ENCODE measurements around the gene MEMO1. TPM values are rescaled to one million over a fixed set of nuclear protein-coding genes. Genes with fewer than 3 reads are reported as not detected.
"Not testable (repeated sequence)": the region's sequence is repeated elsewhere in the genome, so short reads cannot be mapped to it uniquely, and the experiment has no call there.

MEMO1 gene
- total RNA-seq, 2 experiments from 2014 or later: 43.5 to 43.8 TPM

DNA sequence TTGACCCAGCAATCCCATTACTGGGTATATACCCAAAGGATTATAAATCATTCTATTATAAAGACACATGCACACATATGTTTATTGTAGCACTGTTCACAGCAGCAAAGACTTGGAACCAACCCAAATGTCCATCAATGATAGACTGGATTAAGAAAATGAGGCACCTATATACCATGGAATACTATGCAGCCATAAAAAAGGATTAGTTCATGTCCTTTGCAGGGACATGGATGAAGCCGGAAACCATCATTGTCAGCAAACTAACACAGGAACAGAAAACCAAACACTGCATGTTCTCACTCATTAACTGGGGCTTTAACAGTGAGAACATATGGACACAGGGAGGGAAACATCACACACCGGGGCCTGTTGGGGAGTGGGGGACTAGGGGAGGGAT lies 110.7 kb downstream of the MEMO1 start:
- Mint-ChIP-seq H3K36me3 (peaks cover 61% of the 10 kb centered on the region), H3K9me3 (peaks cover 29% of the 10 kb centered on the region)
- ATAC-seq (ENCODE audit: low read depth); DNase-seq; H3K4me1 Mint-ChIP-seq; H3K27ac Mint-ChIP-seq; H3K4me3 Mint-ChIP-seq; POLR2A ChIA-PET; H3K27me3 Mint-ChIP-seq: not testable (repeated sequence)

- H3K27me3 Mint-ChIP-seq; ATAC-seq (ENCODE audit: low read depth); DNase-seq; POLR2A ChIA-PET; H3K4me3 Mint-ChIP-seq; H3K27ac Mint-ChIP-seq; H3K4me1 Mint-ChIP-seq: not testable (repeated sequence)
- peaks cover 58% of the 10 kb centered on the region for H3K36me3 Mint-ChIP-seq
- H3K9me3 Mint-ChIP-seq: peaks cover 29% of the 10 kb centered on the region
These were observed 112.5 kb downstream of the MEMO1 start for GRCh38 chr2:31898346-31898745.

DNA sequence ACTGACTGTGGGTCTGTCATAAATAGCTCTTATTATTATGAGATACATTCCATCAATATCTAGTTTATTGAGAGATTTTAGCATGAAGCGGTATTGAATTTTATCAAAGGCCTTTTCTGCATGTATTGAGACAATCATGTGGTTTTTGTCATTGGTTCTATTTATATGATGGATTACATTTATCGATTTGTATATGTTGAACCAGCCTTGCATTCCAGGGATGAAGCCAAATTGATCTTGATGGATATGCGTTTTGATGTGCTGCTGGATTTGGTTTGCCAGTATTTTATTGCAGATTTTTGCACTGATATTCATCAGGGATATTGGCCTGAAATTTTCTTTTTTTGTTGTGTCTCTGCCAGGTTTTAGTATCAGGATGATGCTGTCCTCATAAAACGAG lies 113.5 kb downstream of the MEMO1 start:
- H3K36me3 Mint-ChIP-seq: peaks cover 55% of the 10 kb centered on the region

GRCh38 chr2:31896293-31896692 lies 114.5 kb downstream of the MEMO1 start:
- Mint-ChIP-seq H3K27me3 (no peaks in the 10 kb centered on the region), H3K36me3 (peaks cover 48% of the 10 kb centered on the region), H3K27ac (no peak overlapping the region), H3K4me1 (peaks cover 4% of the 10 kb centered on the region), H3K9me3 (peaks cover 29% of the 10 kb centered on the region), H3K4me3 (no peak overlapping the region)
- DNase-seq (no peak), ATAC-seq (ENCODE audit: low read depth) (no peak)
- POLR2A ChIA-PET: no interaction called here

More for the DNA sequence above, 113.5 kb downstream of the MEMO1 start:
- H3K27ac Mint-ChIP-seq; DNase-seq; POLR2A ChIA-PET; H3K4me1 Mint-ChIP-seq; H3K4me3 Mint-ChIP-seq; H3K27me3 Mint-ChIP-seq; ATAC-seq (ENCODE audit: low read depth): not testable (repeated sequence)
- peaks cover 29% of the 10 kb centered on the region for H3K9me3 Mint-ChIP-seq

DNA sequence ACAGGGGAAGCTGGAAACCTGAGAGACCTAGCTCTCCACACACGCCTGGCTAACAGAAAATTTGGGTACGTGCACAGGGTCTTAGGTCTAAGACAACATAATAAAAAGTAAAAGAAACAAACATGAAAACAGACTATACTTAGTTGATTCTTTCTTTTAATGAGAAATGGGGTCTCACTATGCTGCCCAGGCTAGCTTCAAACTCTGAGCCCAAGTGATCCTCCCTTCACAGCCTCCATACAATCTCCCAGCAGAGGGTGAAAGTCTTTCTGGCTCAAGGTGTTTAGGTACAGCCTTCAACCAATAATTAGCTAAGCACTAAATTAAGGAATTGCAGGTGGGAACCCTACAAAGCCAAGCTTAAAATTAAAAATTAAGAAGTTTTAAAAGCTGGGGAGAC lies 116.2 kb downstream of the MEMO1 start:
- Mint-ChIP-seq H3K27me3 (no peaks in the 10 kb centered on the region), H3K36me3 (peaks cover 40% of the 10 kb centered on the region), H3K4me3 (no peak overlapping the region), H3K27ac (no peak overlapping the region), H3K9me3 (peaks cover 24% of the 10 kb centered on the region), H3K4me1 (peaks cover 6% of the 10 kb centered on the region)
- POLR2A ChIA-PET: no interaction called here
- no peak for ATAC-seq (ENCODE audit: low read depth)
- no peak for DNase-seq

DNA sequence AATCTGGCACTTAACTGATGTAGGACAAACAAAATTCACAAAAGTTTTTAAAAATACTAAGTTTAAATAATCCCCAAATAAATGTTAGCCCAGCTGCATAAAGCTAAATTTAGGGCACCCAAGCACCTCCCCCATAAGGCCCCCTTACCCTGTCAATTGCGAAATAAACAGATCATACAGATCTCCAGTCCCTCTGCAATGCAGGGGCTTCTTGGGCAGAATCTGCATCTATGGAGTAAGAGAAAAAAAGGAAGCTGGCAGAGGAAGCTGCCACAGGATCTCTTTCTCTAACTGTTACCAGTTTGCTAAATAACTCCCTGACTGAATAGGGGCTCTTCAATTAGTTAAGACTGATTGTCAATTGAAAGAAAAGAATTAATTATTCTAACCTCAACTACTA lies 117.7 kb downstream of the MEMO1 start:
- POLR2A ChIA-PET: no interaction called here
- Mint-ChIP-seq H3K4me1 (peaks cover 10% of the 10 kb centered on the region), H3K27ac (no peak overlapping the region), H3K4me3 (no peak overlapping the region), H3K9me3 (peaks cover 12% of the 10 kb centered on the region), H3K36me3 (peaks cover 26% of the 10 kb centered on the region), H3K27me3 (no peaks in the 10 kb centered on the region)
- DNase-seq (no peak), ATAC-seq (ENCODE audit: low read depth) (no peak)

GRCh38 chr2:31889044-31889443 lies 121.8 kb downstream of the MEMO1 start:
- Mint-ChIP-seq H3K9me3 (no peaks in the 10 kb centered on the region), H3K36me3 (peaks cover 12% of the 10 kb centered on the region), H3K4me1 (peaks cover 10% of the 10 kb centered on the region), H3K4me3 (no peak overlapping the region), H3K27me3 (no peaks in the 10 kb centered on the region), H3K27ac (no peak overlapping the region)
- no peak for ATAC-seq (ENCODE audit: low read depth)
- POLR2A ChIA-PET: no interaction called here
- no peak for DNase-seq

DNA sequence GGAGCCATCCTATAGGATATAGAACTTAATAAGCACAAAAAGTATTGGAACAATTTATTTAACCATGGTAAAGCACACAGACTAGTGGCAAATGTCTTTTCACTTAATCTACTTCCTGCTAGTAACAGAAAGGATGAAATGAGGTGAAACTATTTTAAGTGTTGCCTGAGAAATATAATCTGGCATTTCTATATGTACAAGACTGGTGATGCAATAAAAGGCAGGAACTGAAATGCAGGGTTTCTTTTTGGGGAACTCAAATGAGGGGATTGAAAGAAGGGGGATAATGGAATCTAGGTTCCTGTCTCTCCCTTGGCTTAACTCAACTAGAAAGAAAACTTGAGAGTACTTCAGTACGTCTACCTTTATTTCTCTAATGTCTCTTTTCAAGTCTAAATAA lies 122.3 kb downstream of the MEMO1 start:
- ATAC-seq (ENCODE audit: low read depth) (no peak), DNase-seq (no peak)
- no peak overlapping the region for H3K4me3 Mint-ChIP-seq
- no peak overlapping the region for H3K27ac Mint-ChIP-seq
- POLR2A ChIA-PET: no interaction called here
- H3K36me3 Mint-ChIP-seq: peaks cover 12% of the 10 kb centered on the region
- no peaks in the 10 kb centered on the region for H3K9me3 Mint-ChIP-seq
- peaks cover 10% of the 10 kb centered on the region for H3K4me1 Mint-ChIP-seq
- no peaks in the 10 kb centered on the region for H3K27me3 Mint-ChIP-seq

- H3K4me1 Mint-ChIP-seq: peaks cover 8% of the 10 kb centered on the region
- peaks cover 7% of the 10 kb centered on the region for H3K36me3 Mint-ChIP-seq
- POLR2A ChIA-PET: no interaction called here
- ATAC-seq (ENCODE audit: low read depth): no peak
- no peaks in the 10 kb centered on the region for H3K9me3 Mint-ChIP-seq
- DNase-seq: no peak
- H3K4me3 Mint-ChIP-seq: no peak overlapping the region
- H3K27me3 Mint-ChIP-seq: no peaks in the 10 kb centered on the region
- H3K27ac Mint-ChIP-seq: no peak overlapping the region
These were observed 124.1 kb downstream of the MEMO1 start for GRCh38 chr2:31886700-31887099.

DNA sequence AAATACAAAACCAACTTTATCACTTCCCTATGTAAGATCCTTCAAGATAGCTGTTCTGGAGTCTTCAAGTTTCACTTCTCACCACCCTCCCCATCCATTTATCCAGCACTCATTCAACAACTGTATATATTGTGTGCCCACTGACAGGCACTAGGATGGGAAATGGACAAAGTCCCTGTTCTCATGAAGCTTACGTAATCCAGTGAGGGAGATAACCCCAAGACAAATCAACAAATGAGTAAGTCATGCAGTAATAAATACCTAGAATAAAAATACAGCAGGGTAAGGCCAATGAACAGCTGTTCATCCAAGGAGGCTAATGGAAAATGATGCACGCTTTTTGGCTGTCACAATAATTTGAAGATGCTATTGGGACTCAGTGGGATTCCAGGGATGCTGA lies 133.8 kb downstream of the MEMO1 start:
- Mint-ChIP-seq H3K4me3 (no peak overlapping the region), H3K9me3 (no peaks in the 10 kb centered on the region), H3K27me3 (no peaks in the 10 kb centered on the region), H3K27ac (no peak overlapping the region), H3K36me3 (peaks cover 24% of the 10 kb centered on the region), H3K4me1 (peaks cover 2% of the 10 kb centered on the region)
- DNase-seq (no peak), ATAC-seq (ENCODE audit: low read depth) (no peak)
- POLR2A ChIA-PET: no interaction called here

DNA sequence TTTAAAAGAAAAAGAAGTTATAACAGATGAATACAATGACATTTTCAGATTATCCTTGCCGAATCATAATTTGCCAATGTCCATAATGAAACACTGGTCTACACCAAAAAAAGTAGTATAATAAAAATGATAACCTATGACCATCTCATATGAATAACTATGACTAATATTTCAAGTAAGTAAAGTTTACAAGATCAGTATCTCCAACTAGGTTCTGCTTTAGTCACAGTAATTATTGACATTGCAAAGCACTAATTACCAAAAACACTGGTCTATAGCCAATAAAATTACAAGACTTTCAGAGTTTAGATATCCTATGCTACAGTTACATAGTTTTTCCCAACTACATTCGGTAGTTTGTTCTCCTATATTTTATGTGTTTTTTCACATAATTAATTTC lies 136.7 kb downstream of the MEMO1 start:
- H3K4me1 Mint-ChIP-seq: no peaks in the 10 kb centered on the region
- DNase-seq (no peak), ATAC-seq (ENCODE audit: low read depth) (no peak)
- H3K4me3 Mint-ChIP-seq: no peak overlapping the region
- no peak overlapping the region for H3K27ac Mint-ChIP-seq
- POLR2A ChIA-PET: no interaction called here
- no peaks in the 10 kb centered on the region for H3K9me3 Mint-ChIP-seq
- H3K36me3 Mint-ChIP-seq: peaks cover 15% of the 10 kb centered on the region
- H3K27me3 Mint-ChIP-seq: no peaks in the 10 kb centered on the region

DNA sequence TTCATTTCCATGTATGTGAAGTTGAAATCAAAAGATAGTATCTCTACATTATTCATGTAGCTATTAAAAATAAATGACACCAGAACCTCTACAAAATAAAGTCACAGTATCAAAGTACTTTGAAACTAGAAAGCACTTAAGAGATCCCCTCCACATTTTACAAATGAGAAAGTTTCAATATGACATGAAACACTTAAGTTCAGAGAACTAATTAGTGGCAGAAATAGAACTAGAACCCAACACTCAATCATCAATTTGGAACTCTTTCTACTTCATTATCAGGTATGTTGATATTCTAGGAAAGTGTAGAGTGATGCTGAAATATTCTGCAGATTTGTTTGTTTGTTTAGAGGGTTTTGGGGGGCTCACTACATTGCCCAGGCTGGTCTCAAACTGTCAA lies 145.6 kb downstream of the MEMO1 start:
- DNase-seq: no peak
- H3K4me3 Mint-ChIP-seq: no peak overlapping the region
- no peak for ATAC-seq (ENCODE audit: low read depth)
- H3K9me3 Mint-ChIP-seq: no peaks in the 10 kb centered on the region
- H3K36me3 Mint-ChIP-seq: peaks cover 7% of the 10 kb centered on the region
- H3K4me1 Mint-ChIP-seq: no peaks in the 10 kb centered on the region
- H3K27ac Mint-ChIP-seq: no peak overlapping the region
- POLR2A ChIA-PET: no interaction called here
- no peaks in the 10 kb centered on the region for H3K27me3 Mint-ChIP-seq

GRCh38 chr2:31863867-31864266 lies 146.9 kb downstream of the MEMO1 start:
- Mint-ChIP-seq H3K36me3 (peaks cover 7% of the 10 kb centered on the region), H3K4me3 (no peak overlapping the region), H3K4me1 (no peaks in the 10 kb centered on the region), H3K27ac (no peak overlapping the region), H3K9me3 (no peaks in the 10 kb centered on the region), H3K27me3 (no peaks in the 10 kb centered on the region)
- no peak for DNase-seq
- POLR2A ChIA-PET: no interaction called here
- ATAC-seq (ENCODE audit: low read depth): no peak

DNA sequence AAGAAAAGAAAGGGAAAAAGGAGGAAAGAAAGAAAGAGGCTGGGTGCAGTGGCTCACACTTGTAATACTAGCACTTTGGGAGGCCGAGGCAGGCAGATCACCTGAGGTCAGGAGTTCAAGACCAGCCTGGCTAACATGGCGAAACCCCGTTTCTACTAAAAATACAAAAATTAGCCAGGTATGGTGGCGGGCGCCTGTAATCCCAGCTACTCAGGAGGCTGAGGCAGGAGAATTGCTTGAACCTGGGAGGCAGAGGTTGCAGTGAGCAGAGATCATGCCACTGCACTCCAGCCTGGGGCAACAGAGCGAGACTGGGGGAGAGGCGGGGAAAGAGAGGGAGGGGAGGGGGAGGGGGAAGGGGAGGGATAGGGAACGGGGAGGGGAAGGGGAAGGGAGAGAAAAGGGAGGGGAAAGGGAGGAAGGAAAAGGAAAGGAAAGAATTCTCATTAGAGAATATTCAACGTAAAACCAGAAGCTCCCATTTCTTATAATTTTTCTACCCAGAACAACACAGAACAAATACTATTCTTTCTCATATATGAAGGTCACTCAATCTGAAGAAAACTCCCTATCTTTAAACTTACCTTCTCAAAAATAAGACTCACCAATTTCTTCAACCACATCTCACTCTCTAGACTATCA lies 147.7 kb downstream of the MEMO1 start:
- H3K4me1 Mint-ChIP-seq; DNase-seq; H3K4me3 Mint-ChIP-seq; H3K9me3 Mint-ChIP-seq; POLR2A ChIA-PET; H3K27me3 Mint-ChIP-seq; H3K27ac Mint-ChIP-seq; H3K36me3 Mint-ChIP-seq; ATAC-seq (ENCODE audit: low read depth): not testable (repeated sequence)

DNA sequence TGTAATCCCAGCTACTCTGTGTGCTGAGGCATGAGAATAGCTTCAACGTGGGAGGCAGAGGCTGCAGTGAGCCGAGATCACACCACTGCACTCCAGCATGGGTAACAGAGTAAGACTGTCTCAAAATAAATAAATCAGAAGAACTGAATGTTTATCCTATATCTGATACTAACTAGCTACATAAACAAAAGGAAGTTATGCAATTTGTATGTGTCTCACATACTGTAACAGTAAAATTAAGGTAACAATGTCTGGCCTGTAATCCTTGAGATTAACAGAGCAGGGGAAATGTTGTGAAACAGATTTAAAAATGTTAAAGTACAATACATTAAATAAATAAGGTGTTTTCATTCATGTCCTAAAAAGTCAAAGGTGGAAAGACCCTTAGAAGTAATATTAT lies 150.8 kb downstream of the MEMO1 start:
- DNase-seq (no peak), ATAC-seq (ENCODE audit: low read depth) (no peak)
- POLR2A ChIA-PET: no interaction called here
- no peaks in the 10 kb centered on the region for H3K4me1 Mint-ChIP-seq
- H3K27ac Mint-ChIP-seq: no peak overlapping the region
- no peaks in the 10 kb centered on the region for H3K27me3 Mint-ChIP-seq
- no peak overlapping the region for H3K4me3 Mint-ChIP-seq
- no peaks in the 10 kb centered on the region for H3K9me3 Mint-ChIP-seq
- H3K36me3 Mint-ChIP-seq: peaks cover 10% of the 10 kb centered on the region
